ENCODE measurements around the gene CLASP2.
A peak's percentile ranks its signal among the peaks of the same experiment; 100 is the strongest.

CLASP2 gene

GRCh38 chr3:33636125-33636850, 81.8 kb downstream of the CLASP2 start:
- DNase-seq: peak; percentile 75

- DNase-seq: no peak
These were observed 83.8 kb downstream of the CLASP2 start for GRCh38 chr3:33634262-33634661.

DNA sequence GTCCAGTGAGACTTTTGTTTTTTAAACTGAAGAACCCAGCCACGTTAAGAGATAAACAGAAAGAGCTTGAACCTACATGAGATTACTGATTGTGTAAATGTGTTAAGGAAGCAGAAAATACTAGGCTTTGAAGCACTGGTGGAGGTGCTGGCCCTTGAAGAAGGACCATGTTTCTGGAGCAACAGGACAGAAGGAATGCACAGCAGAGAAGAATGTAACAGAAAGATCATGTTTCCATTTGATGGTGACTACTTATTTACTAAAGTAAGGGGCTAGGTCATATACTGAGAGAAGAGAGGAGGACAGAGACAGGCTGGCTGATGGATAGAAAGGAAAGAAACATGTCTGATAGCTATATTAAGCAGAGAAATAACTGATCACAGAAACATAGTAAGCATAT, 88.8 kb downstream of the CLASP2 start:
- DNase-seq: no peak

DNA sequence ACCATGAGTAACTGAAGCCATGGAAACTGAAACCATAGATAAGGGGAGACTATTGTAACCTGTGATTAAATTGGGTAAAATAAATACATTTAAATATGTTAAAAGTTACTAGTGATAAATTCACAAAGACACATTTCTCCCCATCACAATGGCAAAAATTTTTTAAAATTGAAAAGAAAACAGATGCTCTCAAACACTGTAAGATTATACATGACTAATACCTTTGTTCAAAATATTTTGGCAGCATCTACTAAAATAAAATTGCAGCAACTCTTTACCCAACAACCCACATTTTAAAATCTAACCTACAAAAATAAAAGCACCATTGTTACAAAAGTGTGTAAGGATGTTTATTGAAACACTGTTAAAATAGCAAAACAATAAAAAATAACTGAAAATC, 93.3 kb downstream of the CLASP2 start:
- no peak for DNase-seq

- DNase-seq: no peak
These were observed 105.0 kb downstream of the CLASP2 start for GRCh38 chr3:33613041-33613440.

GRCh38 chr3:33612607-33613006, 105.4 kb downstream of the CLASP2 start:
- DNase-seq: no peak

- DNase-seq: no peak
These were observed 115.2 kb downstream of the CLASP2 start for GRCh38 chr3:33602829-33603228.

DNA sequence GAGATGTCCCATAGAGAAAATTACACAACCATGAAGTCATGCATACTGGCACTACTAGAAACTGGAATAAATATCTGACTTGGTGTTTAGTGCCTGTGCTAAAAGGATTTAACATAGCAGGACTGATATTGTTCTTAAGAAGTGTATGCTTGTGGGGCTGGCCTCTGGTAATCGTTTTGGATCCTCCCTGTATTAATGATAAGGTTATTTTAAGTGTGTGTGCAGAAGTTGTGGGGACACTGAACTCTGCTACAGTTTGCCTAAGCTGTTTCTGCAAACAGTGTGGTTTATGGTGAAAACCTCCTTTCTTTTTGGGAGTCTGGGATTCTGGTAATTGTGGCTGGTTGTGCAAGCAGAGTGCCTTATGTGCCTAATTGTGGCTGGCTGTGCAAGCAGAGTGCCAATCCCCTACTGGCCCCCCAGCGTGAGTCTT, 120.8 kb downstream of the CLASP2 start:
- DNase-seq: no peak

DNA sequence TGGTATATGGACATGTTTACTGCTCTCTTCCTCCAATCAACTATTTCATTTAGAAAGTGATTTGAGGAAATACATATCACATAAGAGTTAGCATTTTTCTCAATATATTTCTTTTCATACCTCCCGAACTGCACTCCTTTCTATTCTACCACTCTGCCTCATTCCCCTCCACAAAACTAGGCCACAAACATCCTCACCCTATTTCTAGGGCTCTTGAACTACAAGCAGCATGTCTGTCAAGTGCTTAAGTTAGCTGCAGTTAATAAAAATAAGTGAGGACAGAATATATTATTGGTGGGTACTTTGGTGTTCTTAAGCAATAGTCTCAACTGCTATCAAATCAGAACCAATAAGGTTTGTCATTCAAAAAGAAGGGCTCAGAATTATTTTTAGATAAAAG, 125.1 kb downstream of the CLASP2 start:
- no peak for DNase-seq

GRCh38 chr3:33590541-33590940, 127.5 kb downstream of the CLASP2 start:
- no peak for DNase-seq

- DNase-seq: no peak
These were observed 131.7 kb downstream of the CLASP2 start for GRCh38 chr3:33586402-33586801.

- DNase-seq: no peak
These were observed 135.8 kb downstream of the CLASP2 start for GRCh38 chr3:33582234-33582633.

- DNase-seq: no peak
These were observed 136.4 kb downstream of the CLASP2 start for GRCh38 chr3:33581666-33582065.

DNA sequence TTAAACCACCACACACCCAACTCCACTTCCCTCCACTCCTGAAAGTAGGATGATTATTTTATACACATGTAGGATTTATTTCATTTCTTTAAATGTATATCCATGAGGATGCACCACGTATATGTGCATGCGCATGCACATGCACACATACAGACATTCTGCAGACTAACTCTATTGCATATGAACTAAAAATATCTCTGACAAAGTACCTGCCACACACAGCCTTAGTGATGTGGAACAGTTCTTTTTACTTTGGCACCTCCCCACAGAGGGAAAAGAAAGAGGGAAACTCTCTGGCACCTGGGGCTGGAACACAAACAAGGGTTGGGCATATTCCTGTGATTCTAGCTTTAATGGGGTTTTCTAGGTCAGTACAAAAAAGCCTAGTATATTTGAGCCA, 138.2 kb downstream of the CLASP2 start:
- DNase-seq: no peak

DNA sequence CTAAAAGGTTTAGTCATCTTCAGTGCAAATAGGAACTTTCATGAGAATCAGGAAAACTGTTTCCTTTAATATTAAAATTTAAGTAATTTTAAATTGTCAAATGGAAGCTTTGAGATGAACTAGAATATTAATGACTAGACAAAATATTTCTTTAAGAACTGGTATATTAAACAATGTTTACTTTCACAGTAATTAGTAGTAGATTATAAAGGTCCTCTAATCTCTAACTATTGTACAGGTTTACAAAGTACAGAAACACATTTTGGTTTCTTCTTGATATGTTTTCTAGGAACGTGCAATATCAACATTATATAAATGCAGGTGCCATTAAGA, 138.9 kb downstream of the CLASP2 start:
- no peak for DNase-seq

- DNase-seq: peak; percentile 56
These were observed 139.5 kb downstream of the CLASP2 start for GRCh38 chr3:33578325-33579177.

DNA sequence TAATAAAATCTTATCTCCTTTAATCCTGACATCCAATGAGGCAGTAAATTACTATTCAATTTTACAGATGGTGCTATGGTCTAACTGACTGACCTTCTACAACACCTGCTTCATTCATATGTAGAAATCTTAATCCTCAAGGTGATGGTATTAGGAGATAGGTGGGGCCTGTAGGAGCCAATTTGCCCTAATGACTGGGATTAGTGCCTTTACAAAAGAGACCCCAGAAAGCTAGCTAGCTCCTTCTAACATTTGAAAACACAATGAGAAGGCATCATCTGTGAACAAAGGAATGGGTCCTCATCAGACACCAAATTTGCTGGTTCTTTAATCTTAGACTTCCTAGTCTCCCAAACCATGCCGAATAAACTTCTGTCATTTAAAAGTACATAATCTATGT, 140.5 kb downstream of the CLASP2 start:
- no peak for DNase-seq

GRCh38 chr3:33577173-33577572, 140.9 kb downstream of the CLASP2 start:
- DNase-seq: no peak

- DNase-seq: no peak
These were observed 142.7 kb downstream of the CLASP2 start for GRCh38 chr3:33575311-33575710.

GRCh38 chr3:33557829-33558228, 160.2 kb downstream of the CLASP2 start:
- no peak for DNase-seq

DNA sequence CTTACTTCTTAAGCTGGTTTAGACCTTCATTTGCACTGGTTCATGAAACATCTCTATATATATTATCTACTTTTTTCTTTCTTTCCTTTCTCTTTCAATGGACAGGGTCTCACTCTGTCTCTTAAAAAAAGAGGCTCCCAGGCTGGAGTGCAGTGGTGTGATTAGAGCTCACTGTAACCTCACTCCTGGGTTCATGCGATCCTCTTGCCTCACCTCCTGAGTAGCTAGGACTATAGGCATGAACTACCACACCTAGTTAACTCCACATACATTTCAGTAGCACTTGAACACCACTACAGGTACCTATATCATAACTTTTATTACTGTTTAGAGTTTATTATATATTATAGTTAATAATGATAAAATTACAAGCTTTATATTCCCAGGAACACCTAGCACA, 160.8 kb downstream of the CLASP2 start:
- no peak for DNase-seq

DNA sequence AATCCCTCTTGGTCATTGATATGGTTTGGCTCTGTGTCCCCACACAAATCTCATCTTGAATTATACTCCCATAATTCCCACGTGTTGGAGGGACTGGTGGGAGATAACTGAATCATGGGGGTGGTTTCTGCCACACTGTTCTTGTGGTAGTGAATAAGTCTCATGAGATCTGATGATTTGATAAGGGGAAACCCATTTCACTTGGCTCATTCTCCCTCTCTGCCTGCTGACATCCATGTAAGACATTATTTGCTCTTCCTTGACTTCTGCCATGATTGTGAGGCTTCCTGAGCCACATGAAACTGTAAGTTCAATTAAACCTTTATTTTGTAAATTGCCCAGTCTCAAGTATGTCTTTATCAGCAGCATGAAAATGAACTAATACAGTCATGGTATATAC, 171.0 kb downstream of the CLASP2 start:
- DNase-seq: no peak

DNA sequence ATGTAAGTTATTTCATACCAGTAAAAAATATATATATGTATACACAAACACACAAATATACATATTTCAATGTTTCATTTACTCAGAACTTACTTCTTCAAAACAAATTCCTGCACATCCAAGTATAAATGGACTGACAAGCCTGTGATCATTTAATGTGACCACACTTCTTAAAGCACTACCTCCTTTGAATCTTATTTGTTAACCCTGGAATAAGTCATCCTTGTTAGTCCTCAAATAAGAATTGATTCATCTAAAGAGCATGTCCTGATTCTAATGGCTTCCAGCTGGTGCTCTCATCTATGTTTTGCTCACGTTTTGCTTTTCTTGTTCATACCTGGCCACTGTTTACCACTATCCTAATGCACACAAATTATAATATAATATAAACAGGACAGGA, 173.9 kb downstream of the CLASP2 start:
- DNase-seq: peak; percentile 34

DNA sequence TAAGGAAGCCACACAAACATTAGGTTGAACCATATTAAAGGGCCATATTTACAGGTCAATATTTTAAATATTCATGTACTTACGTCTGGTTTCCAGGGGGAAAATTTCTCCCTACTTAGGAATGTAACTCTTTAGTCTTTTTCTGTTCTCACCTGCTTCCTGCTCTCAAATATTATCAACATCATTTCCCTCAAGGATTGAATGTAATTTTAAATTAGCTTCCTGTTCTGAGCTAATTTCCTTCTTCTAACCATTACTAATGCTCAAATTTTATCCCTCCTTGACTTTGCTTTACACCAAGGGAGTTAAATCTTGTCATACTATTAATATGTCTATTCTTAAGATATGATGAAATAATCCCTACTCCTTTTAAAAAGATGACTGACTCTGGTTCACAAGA, 174.5 kb downstream of the CLASP2 start:
- DNase-seq: no peak

DNA sequence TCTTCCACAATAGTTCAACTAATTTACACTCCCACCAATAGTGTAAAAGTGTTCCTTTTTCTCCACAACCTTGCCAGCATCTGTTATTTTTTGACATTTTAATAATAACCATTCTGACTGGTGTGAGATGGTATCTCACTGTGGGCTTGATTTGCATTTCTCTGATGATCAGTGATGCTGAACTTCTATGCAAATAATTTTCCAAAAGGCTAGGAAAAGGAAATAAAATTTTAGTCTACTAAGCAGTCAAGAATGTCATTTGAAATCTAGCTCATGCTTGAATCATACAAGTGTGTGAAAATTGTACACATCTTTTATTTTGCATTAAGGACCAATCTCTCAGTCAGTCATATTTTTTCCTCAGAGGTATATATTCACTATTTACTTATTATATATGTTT, 176.1 kb downstream of the CLASP2 start:
- peak; percentile 13 for DNase-seq

All from HCEC 1CT (cell line).